GM12864 (cell line): ENCODE measurements around the gene MLKL.

ENCODE experiments used
- DNase-seq: peaks from one replicate; pipeline ENCODE4 v3.0.0-alpha.2; 2011; ENCODE audit warnings: low read depth
- H3K4me3 ChIP-seq: 2 replicates; pipeline ENCODE4 v1.5.1; 2011; ENCODE audit warnings: mild to moderate bottlenecking, low read depth, low read length, control low read depth
- CTCF ChIP-seq: IDR thresholded peaks from 2 replicates; pipeline ENCODE4 v1.5.1; 2011; ENCODE audit warnings: low read depth, mild to moderate bottlenecking, moderate library complexity, low read length, control low read depth, inconsistent platforms; ENCODE audit errors: missing control alignments

MLKL gene

GRCh38 chr16:74716355-74716754 is 15.7 kb upstream of the MLKL start:
- DNase-seq: no peak
- H3K4me3 ChIP-seq: no peak overlapping the region
- TF ChIP-seq CTCF: no peak

- H3K4me3 ChIP-seq: no peak overlapping the region
- no peak for DNase-seq
- TF ChIP-seq CTCF: no peak
These were observed 13.2 kb upstream of the MLKL start for GRCh38 chr16:74713876-74714275.

GRCh38 chr16:74713325-74713724 is 12.7 kb upstream of the MLKL start:
- no peak for DNase-seq
- H3K4me3 ChIP-seq: no peak overlapping the region
- no peak for TF ChIP-seq CTCF

GRCh38 chr16:74711938-74712337 is 11.3 kb upstream of the MLKL start:
- no peak for TF ChIP-seq CTCF
- no peak overlapping the region for H3K4me3 ChIP-seq
- DNase-seq: no peak

- no peak for TF ChIP-seq CTCF
- H3K4me3 ChIP-seq: no peak overlapping the region
- no peak for DNase-seq
These were observed 9.7 kb upstream of the MLKL start for GRCh38 chr16:74710401-74710800.

GRCh38 chr16:74709441-74709877 is 8.8 kb upstream of the MLKL start:
- no peak for DNase-seq
- no peak overlapping the region for H3K4me3 ChIP-seq
- peak; percentile 92 for TF ChIP-seq CTCF

- no peak for TF ChIP-seq CTCF
- peak overlapping the region; percentile 80 for H3K4me3 ChIP-seq
- DNase-seq: no peak
These were observed 585 bp downstream of the MLKL start for GRCh38 chr16:74700116-74700437.
